ENCODE results near the gene PPP1R2B.

- TF ChIP-seq, protein P1, sequence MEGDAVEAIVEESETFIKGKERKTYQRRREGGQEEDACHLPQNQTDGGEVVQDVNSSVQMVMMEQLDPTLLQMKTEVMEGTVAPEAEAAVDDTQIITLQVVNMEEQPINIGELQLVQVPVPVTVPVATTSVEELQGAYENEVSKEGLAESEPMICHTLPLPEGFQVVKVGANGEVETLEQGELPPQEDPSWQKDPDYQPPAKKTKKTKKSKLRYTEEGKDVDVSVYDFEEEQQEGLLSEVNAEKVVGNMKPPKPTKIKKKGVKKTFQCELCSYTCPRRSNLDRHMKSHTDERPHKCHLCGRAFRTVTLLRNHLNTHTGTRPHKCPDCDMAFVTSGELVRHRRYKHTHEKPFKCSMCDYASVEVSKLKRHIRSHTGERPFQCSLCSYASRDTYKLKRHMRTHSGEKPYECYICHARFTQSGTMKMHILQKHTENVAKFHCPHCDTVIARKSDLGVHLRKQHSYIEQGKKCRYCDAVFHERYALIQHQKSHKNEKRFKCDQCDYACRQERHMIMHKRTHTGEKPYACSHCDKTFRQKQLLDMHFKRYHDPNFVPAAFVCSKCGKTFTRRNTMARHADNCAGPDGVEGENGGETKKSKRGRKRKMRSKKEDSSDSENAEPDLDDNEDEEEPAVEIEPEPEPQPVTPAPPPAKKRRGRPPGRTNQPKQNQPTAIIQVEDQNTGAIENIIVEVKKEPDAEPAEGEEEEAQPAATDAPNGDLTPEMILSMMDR (IDR thresholded peaks at IDR 0.05; ENCODE audit: insufficient read depth, low read depth, low read length) = no peak
- TF ChIP-seq EZH2 (IDR thresholded peaks at IDR 0.05; ENCODE audit: insufficient read depth, low read length) = no peak
These were observed 15.3 kb downstream of the PPP1R2B start for GRCh38 chr5:156865427-156865826.

All from astrocyte (in vitro differentiated cells and primary cell).